B cell (primary cell): ENCODE measurements around the gene SHISA7. TPM values are rescaled to one million over a fixed set of nuclear protein-coding genes. Genes with fewer than 3 reads are reported as not detected.

Experiments
- ATAC-seq: fragments of 200-7000 bp; cut with Tn5 transposase; one replicate; pipeline ENCODE4 v1.10.0; 2021; ENCODE audit warnings: low read depth, mild to moderate bottlenecking, moderate number of reproducible peaks, moderate library complexity
- CTCF ChIA-PET: fragments of 350-600 bp; sonication (Branson Sonifier 250); formaldehyde crosslinking; loops from one replicate; lab custom pipeline; 2021; ENCODE audit warnings: antibody characterized with exemption, inconsistent platforms; lab: Charles Lee
- POLR2A ChIA-PET: fragments of 350-600 bp; sonication (Branson Sonifier 250); formaldehyde crosslinking; loops from one replicate; lab custom pipeline; 2021; ENCODE audit warnings: antibody characterized with exemption; lab: Charles Lee
- DNase-seq: peaks from one replicate; pipeline ENCODE4 v3.0.0; 2013
- H2AFZ ChIP-seq: 2 replicates; pipeline ENCODE4 v1.6.1; 2012; ENCODE audit warnings: mild to moderate bottlenecking, low read depth, low read length; ENCODE audit not compliant: insufficient read depth, poor library complexity, severe bottlenecking
- H3K27ac ChIP-seq, 2 donors: 1 replicate in 1 of 2; 2 replicates in 1 of 2; pipeline ENCODE4 v1.5.1; 2012 to 2013; ENCODE audit warnings: low read length in 2 of 2, mild to moderate bottlenecking in 2 of 2, moderate library complexity in 1 of 2
- H3K27me3 ChIP-seq, 4 experiments: fragments of 200-600 bp in 1 of 4; sonication (generic) in 1 of 4; replicated peaks in 1 of 4; 1 replicate in 2 of 4; 2 replicates in 2 of 4; pipeline versions ENCODE4 v1.6.1 to v1.7.0; 2013 to 2016; ENCODE audit warnings: low read length in 3 of 4, mild to moderate bottlenecking in 2 of 4, mixed read lengths in 1 of 4, moderate library complexity in 1 of 4; ENCODE audit not compliant: insufficient read depth in 4 of 4, control insufficient read depth in 3 of 4; ENCODE audit errors: control extremely low read depth in 1 of 4
- H3K36me3 ChIP-seq, 2 experiments: replicated peaks in 1 of 2; 1 replicate in 1 of 2; 2 replicates in 1 of 2; pipeline versions ENCODE4 v1.6.1 to v1.7.1; 2013; ENCODE audit warnings: low read length in 1 of 2; ENCODE audit not compliant: insufficient read depth in 2 of 2, control insufficient read depth in 1 of 2; ENCODE audit errors: control extremely low read depth in 1 of 2, extremely low read depth in 1 of 2
- H3K4me1 ChIP-seq, 2 donors: fragments of 200-600 bp in 1 of 2; sonication (generic) in 1 of 2; 1 replicate in 1 of 2; 2 replicates in 1 of 2; pipeline versions ENCODE4 v1.5.1 to v1.6.1; 2013 to 2017; ENCODE audit warnings: low read length in 2 of 2; ENCODE audit not compliant: control insufficient read depth in 2 of 2, insufficient read depth in 2 of 2
- H3K4me2 ChIP-seq: replicated peaks from 2 replicates; pipeline ENCODE3; 2012; ENCODE audit warnings: mild to moderate bottlenecking, low read depth, low read length; ENCODE audit not compliant: poor library complexity, severe bottlenecking
- H3K4me3 ChIP-seq, 5 experiments: fragments of 200-600 bp in 1 of 5; sonication (generic) in 1 of 5; 1 replicate in 3 of 5; 2 replicates in 2 of 5; pipeline versions ENCODE4 v1.5.1 to v1.7.0; 2011 to 2016; ENCODE audit warnings: low read length in 4 of 5, mild to moderate bottlenecking in 4 of 5, low read depth in 2 of 5, control low read depth in 1 of 5, moderate library complexity in 1 of 5; ENCODE audit not compliant: insufficient read depth in 1 of 5; ENCODE audit errors: control extremely low read depth in 1 of 5, extremely low read depth in 1 of 5
- H3K79me2 ChIP-seq: fragments of 200-600 bp; sonication (generic); one replicate; pipeline ENCODE4 v1.6.0; 2016; ENCODE audit warnings: low read length; ENCODE audit not compliant: control insufficient read depth, insufficient read depth
- H3K9ac ChIP-seq: fragments of 200-600 bp; sonication (generic); 2 replicates; pipeline ENCODE4 v1.6.1; 2017; ENCODE audit warnings: mild to moderate bottlenecking, low read length, moderate library complexity
- H3K9me3 ChIP-seq, 3 donors: one replicate each; pipeline versions ENCODE4 v1.6.1 to v1.7.1; 2013; ENCODE audit warnings: low read length in 2 of 3; ENCODE audit not compliant: control insufficient read depth in 2 of 3, insufficient read depth in 1 of 3; ENCODE audit errors: control extremely low read depth in 1 of 3
- H4K20me1 ChIP-seq: 2 replicates; pipeline ENCODE4 v1.6.0; 2012; ENCODE audit warnings: mild to moderate bottlenecking, low read length; ENCODE audit not compliant: insufficient read depth, control insufficient read depth, poor library complexity, severe bottlenecking
- H3K27ac Mint-ChIP-seq: one replicate; pipeline ENCODE4 v1.8.0; 2021; ENCODE audit warnings: mixed read lengths
- H3K27me3 Mint-ChIP-seq: one replicate; pipeline ENCODE4 v1.8.0; 2021; ENCODE audit warnings: mixed read lengths
- H3K4me1 Mint-ChIP-seq: one replicate; pipeline ENCODE4 v1.8.0; 2021; ENCODE audit warnings: mixed read lengths
- H3K4me3 Mint-ChIP-seq: one replicate; pipeline ENCODE4 v1.8.0; 2021; ENCODE audit warnings: mixed read lengths
- H3K9me3 Mint-ChIP-seq: one replicate; pipeline ENCODE4 v1.8.0; 2022; ENCODE audit warnings: mixed read lengths; ENCODE audit not compliant: insufficient read depth
- EZH2 ChIP-seq: IDR thresholded peaks from 2 replicates; pipeline ENCODE4 v1.6.1; 2012; ENCODE audit warnings: borderline replicate concordance, low read depth, mild to moderate bottlenecking, moderate library complexity, low read length; ENCODE audit not compliant: insufficient read depth, poor library complexity, severe bottlenecking
- WGBS: methylation state at CpG from one replicate; pipeline ENCODE4 v1.1.5; 2013; ENCODE audit warnings: missing lambda C conversion rate; ENCODE audit not compliant: insufficient coverage; 5-methylcytosine and 5-hydroxymethylcytosine counted together
- intact Hi-C: fragments of 100-400 bp; cut with micrococcal nuclease; formaldehyde crosslinking; loops from one replicate; pipeline ENCODE4 v1.10.0; 2022
- polyA plus RNA-seq: library from polyadenylated mRNA; depleted of rRNA; stranded (reverse); fragments of >200 nt; gene quantifications from 2 replicates; pipeline ENCODE4 v1.2.3, GENCODE V29; 2012
- total RNA-seq, 2 donors: library from RNA; stranded (reverse); fragments of 120-200 nt in 1 of 2; gene quantifications; 1 replicate in 1 of 2; 2 replicates in 1 of 2; pipeline versions ENCODE4 v1.2.3 to v1.2.4, GENCODE V29; 2013 to 2022
- TF ChIP-seq, protein P1 (sequence below): fragments of 200-600 bp; IDR thresholded peaks from one replicate; pipeline ENCODE4 v1.8.0; 2022; ENCODE audit warnings: antibody characterized with exemption, mild to moderate bottlenecking

SHISA7 gene
- total and polyA plus RNA-seq, 2 donors (not counting 1 experiment from before 2014, with no cell fraction given) = 0.06 TPM; not detected in 1

DNA sequence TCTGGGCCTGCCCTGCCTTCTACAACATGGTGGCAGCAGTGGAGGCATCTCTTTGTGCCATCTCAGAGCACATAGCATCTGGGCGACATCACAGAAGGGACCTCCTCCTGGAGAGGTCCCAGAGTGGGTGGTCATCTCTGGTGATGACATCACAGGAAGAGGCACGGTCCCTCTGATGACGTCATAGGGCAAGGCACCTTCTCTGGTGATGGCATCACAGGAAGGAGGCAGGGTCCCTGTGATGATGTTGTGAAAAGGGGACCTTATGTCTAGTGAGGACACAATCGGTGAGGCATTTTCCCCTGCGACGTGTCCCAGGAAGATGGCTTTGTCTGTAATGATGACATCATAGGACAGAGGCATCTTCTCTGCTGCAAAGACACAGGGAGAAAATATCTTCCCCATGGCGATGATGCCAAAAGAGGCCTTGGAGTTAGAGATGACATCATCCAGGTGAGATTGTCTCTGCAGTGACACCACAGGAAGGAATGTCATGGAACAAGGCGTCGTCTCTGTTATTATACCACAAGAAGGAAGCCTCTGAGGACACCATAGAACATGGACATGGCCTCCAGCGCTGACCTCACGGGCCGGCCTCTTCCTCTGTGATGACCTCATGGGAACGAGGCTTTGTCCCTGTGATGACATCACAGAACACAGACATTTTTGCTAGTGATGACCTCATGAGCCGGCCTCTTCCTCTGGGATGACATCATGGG lies 10.7 kb downstream of the SHISA7 start:
- Histone ChIP-seq H3K4me3 (no peak overlapping the region), H3K4me2 (no peak overlapping the region), H3K4me1 (no peaks in the 10 kb centered on the region), H4K20me1 (no peaks in the 10 kb centered on the region), H3K27me3 (peaks cover 0 to 73% (median 31%) of the 10 kb centered on the region in 4 experiments), H3K79me2 (no peaks in the 10 kb centered on the region), H2AFZ (no peak overlapping the region), H3K9me3 (peaks cover 0 to 13% (median 0%) of the 10 kb centered on the region in 3 donors), H3K36me3 (no peaks in the 10 kb centered on the region), H3K27ac (no peak overlapping the region), H3K9ac (no peak overlapping the region)
- H3K27me3 Mint-ChIP-seq = peaks cover 49% of the 10 kb centered on the region
- intact Hi-C loops = no loop called here
- 88% methylated on average over 12 of the region's 14 CpGs for WGBS
- ChIA-PET POLR2A (no interaction called here), CTCF (no interaction called here)
- no peak overlapping the region for H3K4me3 Mint-ChIP-seq
- H3K27ac Mint-ChIP-seq = no peak overlapping the region
- no peaks in the 10 kb centered on the region for H3K4me1 Mint-ChIP-seq
- ATAC-seq = no peak
- TF ChIP-seq, protein P1, sequence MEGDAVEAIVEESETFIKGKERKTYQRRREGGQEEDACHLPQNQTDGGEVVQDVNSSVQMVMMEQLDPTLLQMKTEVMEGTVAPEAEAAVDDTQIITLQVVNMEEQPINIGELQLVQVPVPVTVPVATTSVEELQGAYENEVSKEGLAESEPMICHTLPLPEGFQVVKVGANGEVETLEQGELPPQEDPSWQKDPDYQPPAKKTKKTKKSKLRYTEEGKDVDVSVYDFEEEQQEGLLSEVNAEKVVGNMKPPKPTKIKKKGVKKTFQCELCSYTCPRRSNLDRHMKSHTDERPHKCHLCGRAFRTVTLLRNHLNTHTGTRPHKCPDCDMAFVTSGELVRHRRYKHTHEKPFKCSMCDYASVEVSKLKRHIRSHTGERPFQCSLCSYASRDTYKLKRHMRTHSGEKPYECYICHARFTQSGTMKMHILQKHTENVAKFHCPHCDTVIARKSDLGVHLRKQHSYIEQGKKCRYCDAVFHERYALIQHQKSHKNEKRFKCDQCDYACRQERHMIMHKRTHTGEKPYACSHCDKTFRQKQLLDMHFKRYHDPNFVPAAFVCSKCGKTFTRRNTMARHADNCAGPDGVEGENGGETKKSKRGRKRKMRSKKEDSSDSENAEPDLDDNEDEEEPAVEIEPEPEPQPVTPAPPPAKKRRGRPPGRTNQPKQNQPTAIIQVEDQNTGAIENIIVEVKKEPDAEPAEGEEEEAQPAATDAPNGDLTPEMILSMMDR = no peak
- TF ChIP-seq EZH2 = no peak
- no peak for DNase-seq
- H3K9me3 Mint-ChIP-seq = no peaks in the 10 kb centered on the region

DNA sequence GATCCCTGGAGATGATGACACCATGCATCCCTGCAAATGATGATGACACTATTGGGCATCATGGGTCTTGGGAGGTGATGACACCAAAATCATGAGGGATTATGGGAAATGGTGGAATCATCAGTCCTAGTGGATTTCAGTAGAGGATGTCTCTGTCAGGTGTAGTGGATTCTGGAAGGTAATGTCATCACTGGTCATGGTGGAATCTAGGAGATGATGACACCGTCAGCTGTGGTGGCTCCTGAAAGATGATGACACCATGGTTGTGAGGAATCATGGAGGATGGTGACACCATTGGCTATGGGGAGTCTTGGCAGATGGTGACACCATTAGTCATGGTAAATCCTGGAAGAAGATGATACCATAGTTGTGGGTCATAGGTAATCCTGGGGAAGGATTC lies 11.9 kb downstream of the SHISA7 start:
- ChIA-PET POLR2A (interaction anchor here (0.6 kb wide), 1 partner anchor 402 kb away, joined by 3 read pairs; no protein-coding TSS in a partner anchor), CTCF (no interaction called here)
- no peak overlapping the region for H3K4me3 Mint-ChIP-seq
- Histone ChIP-seq H3K4me3 (no peak overlapping the region), H3K27me3 (peaks cover 0 to 63% (median 23%) of the 10 kb centered on the region in 4 experiments), H3K4me1 (no peaks in the 10 kb centered on the region), H4K20me1 (no peaks in the 10 kb centered on the region), H3K36me3 (no peaks in the 10 kb centered on the region), H3K27ac (no peak overlapping the region), H3K79me2 (no peaks in the 10 kb centered on the region), H3K4me2 (no peak overlapping the region), H2AFZ (no peak overlapping the region), H3K9ac (no peak overlapping the region), H3K9me3 (peaks cover 0 to 12% (median 0%) of the 10 kb centered on the region in 3 donors)
- H3K9me3 Mint-ChIP-seq = no peaks in the 10 kb centered on the region
- H3K4me1 Mint-ChIP-seq = no peaks in the 10 kb centered on the region
- intact Hi-C loops = no loop called here
- H3K27me3 Mint-ChIP-seq = peaks cover 44% of the 10 kb centered on the region
- ATAC-seq (no peak), DNase-seq (no peak)
- 100% methylated on average over 1 of the region's 1 CpG for WGBS
- TF ChIP-seq, protein P1 = no peak
- TF ChIP-seq EZH2 = no peak
- H3K27ac Mint-ChIP-seq = no peak overlapping the region
